ENCODE results near the gene RPL21.
A peak's percentile ranks its signal among the peaks of the same experiment; 100 is the strongest.
"Not testable (repeated sequence)": the region's sequence is repeated elsewhere in the genome, so short reads cannot be mapped to it uniquely, and the experiment has no call there.

RPL21 gene

DNA sequence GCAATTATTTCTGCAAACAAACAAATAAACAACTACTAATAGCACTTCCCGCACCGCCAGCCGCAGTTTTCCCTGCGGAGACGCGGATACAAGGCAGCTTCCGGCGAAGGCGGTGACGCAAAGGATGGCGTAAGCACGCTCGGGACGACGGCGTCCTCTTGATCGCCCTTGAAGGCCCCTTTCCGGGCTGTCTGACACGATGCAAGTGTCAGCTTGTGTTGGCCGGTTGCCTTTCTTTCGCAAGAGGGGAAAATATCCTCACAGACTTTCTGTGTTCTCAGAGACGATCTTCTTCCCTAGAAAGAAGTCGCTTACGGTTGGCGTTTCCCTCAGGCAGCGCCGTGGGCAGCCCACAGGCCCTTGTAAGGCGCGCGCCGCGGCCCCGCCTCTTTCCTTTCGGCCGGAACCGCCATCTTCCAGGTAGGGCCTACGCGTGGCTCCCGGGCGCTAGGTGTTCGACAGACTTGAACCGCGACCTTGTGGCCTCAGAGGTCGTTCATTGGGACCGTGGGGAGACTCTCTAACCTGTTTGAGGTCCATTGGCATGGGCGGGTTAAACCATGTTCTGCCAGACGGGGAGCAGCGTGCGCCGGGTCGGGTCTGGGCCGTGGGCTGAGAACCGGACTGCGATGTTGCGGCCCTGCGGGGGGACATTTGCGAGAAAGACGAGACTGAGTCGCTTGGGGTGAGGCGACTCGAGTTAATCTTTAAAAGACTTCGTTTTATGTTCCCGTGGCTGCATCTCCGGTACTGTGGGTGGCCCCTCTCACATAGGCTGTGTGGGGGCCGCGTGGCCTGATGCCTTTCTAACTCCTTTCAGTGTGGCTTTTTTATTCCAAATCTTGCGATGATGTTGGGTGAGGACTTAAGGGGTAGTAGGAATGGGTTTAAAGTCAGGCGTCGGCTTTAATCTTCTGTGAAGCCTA lies at the start of gene RPL21:
TSS of gene RPL21 (plus strand) at position 393 of the 926 bp plus-strand sequence. CDS start 2,219 bp downstream, outside the sequence.
- peak; percentile 99 for DNase-seq

- peak; percentile 34 for DNase-seq
These were observed 49.7 kb upstream of the RPL21 start for GRCh38 chr13:27201661-27202060.

GRCh38 chr13:27203186-27203585 lies 48.2 kb upstream of the RPL21 start:
- DNase-seq: no peak

DNA sequence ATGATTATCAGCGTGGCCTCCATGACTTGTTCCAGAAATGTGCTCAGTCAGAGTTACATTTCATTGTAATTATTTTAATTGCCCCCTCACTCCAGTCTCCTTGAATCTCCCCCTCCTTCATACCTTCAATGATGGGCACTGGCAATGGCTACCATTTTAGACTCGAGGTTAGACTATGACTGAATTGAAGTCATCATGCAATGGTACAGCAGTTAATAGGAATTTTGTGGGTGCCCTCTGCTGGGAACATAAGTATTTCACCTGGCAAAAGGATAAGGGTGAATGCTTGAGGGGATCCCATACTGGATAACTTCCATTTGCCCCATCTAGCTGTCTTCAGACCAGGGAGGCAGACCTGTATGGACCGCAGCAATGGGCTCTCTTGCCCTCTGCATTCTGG lies 47.5 kb upstream of the RPL21 start:
- DNase-seq: no peak

DNA sequence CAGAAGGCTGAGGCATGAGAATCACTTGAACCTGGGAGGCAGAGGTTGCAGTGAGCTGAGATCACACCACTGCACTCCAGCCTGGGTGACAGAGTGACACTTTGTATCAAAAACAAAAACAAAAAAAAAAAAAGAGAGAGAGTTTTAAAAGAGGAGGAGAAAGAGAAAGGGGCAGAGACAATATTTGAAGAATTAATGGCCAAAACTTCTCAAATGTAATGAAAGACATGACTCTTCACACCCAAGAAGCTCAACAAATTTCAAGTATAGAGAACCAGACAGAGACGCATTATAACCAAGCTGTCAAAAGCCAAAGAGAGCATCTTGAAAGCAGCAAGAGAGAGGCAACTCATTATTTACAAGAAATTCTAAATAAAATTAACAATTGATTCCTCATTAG lies 42.8 kb upstream of the RPL21 start:
- DNase-seq: no peak

DNA sequence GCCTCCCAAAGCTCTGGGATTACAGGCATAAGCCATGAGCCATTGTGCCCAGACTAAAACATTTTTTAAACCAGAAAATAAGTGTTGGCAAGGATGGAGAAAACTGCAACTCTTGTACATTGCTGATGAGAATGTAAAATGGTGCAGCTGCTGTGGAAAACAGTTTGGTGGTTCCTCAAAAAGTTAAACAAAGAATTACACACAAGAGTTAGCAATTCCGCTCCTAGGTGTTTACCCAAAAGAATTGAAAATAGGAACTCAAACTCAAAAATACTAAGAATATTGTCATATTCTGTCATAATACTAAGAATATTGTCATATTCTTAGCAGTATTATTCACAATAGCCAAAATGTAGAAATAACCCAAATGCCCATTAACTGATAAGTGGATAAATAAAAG lies 40.1 kb upstream of the RPL21 start:
- DNase-seq: no peak

DNA sequence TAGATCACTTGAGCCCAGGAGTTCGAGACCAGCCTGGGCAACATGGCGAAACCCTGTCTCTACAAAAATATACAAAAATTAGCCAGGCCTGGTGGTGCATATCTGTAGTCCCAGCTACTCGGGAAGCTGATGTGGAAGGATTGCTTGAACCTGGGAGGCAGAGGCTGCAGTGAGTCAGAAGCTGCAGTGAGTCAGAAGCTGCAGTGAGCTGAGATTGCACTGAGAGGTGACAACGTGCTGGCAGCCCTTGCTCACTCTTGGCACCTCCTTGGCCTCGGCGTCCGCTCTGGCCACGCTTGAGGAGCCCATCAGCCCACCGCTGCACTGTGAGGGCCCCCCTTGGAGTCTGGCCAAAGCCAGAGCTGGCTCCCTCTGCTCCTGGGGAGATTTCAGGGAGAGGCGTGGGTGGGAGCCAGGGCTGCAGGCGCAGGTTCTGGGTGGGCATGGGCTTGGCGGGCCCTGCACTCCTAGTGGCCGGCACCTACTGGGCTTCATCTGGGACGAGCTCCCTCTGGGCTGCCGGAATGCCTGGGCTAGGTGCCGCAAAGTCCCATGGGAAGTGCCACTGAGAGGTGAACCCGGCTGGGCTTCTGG lies 39.5 kb upstream of the RPL21 start:
- no peak for DNase-seq

GRCh38 chr13:27213386-27213785 lies 38.0 kb upstream of the RPL21 start:
- not testable (repeated sequence) for DNase-seq

GRCh38 chr13:27217791-27218190 lies 33.6 kb upstream of the RPL21 start:
- DNase-seq: not testable (repeated sequence)

DNA sequence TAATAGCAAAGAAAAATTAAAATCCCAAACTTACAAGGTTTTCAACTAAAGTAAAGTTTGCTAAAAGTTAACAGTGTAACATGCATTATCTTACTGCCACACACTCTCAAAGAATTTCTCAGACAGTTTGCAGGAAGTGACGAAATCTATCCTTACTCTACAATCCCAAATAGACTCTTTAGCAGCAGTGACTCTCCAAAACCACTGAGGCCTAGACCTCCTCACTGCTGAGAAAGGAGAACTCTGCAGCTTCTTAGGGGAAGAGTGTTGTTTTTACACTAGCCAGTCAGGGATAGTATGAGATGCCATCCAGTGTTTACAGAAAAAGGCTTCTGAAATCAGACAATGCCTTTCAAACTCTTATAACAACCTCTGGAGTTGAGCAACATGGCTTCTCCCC lies 32.5 kb upstream of the RPL21 start:
- DNase-seq: not testable (repeated sequence)

- DNase-seq: no peak
These were observed 31.7 kb upstream of the RPL21 start for GRCh38 chr13:27219611-27220010.

- not testable (repeated sequence) for DNase-seq
These were observed 29.3 kb upstream of the RPL21 start for GRCh38 chr13:27222100-27222499.

GRCh38 chr13:27226991-27227390 lies 24.4 kb upstream of the RPL21 start:
- DNase-seq: no peak

DNA sequence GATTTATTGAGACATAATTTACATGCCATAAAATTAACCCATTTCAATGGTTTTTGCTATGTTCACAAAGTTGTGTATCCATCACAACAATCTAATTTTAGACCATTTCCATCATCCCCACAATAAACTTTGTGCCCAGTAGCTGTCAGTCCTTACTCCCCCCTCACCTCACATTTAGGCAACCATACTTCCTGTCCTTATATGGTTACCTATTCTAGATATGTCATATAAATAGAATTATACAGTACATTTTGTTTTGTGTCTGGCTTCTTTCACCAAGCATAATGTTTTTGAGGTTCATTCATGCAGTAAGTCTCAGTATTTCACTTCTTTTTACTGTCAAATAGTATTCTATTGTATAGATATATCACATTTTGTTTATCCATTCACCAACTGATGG lies 23.2 kb upstream of the RPL21 start:
- DNase-seq: no peak

GRCh38 chr13:27229642-27230041 lies 21.7 kb upstream of the RPL21 start:
- no peak for DNase-seq

DNA sequence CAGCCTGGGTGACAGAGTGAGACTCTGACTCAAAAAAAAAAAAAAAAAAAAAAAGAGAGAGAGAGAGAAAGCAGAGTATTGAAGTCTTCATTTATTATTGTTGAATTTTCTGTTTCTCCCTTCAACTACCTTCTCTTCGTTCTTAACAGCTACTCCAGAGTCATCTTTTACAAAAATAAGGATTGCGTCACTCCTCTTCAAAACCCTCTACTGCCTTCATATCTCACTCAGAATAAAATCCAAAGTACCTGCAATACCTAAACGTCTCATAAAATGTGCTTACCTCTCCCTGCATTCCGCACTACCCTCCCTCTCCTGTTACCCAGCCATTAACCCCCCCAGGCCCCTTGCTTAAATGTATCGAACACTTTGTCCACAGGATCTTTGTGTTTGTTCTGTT lies 17.4 kb upstream of the RPL21 start:
- DNase-seq: no peak

GRCh38 chr13:27236478-27236877 lies 14.9 kb upstream of the RPL21 start:
- no peak for DNase-seq

DNA sequence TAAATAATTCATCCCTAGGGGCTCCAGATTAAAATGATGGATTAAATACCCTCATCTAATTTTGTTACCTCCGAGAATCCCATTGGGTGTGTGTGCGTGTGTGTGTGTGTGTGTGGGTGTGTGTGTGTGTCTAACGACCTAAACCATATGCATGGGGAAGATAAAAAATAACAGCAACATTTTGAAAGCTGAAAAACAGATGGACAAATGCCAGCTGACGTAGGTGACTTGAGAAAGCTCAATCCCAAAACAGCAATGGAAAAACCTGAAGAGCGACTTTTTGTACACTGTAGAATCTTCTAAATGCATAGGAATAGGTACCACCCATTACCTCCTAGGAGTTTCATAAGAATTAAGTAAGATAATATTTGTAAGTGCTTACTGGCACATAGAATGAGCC lies 8.7 kb upstream of the RPL21 start:
- DNase-seq: peak; percentile 44

DNA sequence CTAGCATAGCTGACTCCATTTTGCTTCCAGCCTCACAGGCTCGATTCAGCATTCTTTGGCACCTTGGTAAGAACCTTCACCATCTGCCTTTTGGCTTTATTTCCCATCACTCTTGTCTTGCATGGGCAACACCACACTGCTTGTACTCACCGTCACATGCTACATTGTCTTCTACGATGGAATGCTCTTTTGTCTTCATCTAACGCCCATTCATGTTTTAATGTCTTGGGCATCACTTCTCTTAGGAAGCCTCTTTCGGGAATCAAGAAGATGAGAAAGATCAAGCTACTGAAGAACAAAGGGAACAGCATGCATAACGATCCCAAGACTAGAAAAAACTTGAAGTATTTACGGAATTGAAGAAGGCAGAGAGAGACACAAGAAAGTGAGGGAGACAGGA lies 5.7 kb upstream of the RPL21 start:
- no peak for DNase-seq

DNA sequence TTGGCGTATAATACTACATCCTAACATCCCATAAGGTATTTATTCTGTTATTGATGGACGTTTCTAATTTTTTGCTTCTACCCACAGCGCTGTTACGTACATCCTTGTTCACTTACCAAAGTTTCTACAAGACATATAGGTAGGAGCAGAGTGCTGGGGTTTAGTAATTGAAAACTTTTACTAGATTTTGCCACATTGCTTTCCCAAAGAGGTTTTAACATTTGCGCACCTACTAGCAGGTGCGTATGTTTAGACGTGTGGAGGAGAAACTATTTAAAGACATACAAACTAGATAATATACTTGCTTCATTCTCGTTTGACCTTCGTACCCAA lies 559 bp upstream of the RPL21 start:
- no peak for DNase-seq

DNA sequence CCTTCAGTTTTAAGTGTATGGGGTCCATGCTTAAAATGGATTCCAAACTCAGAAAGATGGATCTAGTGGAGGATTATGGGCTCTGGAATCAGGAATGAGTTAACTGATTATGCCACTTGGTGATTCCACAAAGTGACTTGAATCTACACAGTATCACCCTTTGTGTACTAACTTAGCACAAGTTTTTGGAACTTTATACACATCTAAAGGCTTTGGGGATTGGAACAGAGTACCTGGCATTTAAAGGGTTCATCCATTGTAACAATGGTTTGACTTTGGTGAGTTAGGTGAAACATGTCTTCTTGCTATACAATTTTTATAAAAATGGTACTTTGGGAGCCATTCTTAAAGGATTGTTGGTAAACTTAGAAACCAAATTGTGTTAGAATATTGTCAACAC lies 1.1 kb downstream of the RPL21 start:
- DNase-seq: peak; percentile 34

DNA sequence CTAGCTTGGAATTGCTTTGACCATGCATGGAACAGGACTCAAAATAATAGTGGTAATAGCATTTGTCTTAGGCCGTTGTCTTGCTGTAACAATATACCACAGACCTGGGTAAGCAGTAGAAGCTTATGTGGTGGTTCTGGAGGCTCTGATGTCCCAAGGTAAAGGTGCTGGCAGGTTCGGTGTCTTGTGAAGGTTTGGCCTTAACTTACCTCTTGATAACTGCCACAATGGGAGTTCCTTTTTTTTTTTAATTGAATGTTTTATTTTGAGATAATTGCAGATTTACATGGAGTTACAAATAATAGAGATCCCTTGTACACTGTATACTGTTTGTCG lies 5.8 kb downstream of the RPL21 start:
- peak; percentile 32 for DNase-seq

GRCh38 chr13:27257648-27258253 lies 6.4 kb downstream of the RPL21 start:
- DNase-seq: peak; percentile 34
